Measurements from ENCODE around the gene STX8.

- no peak for TF ChIP-seq CTCF (IDR thresholded peaks at IDR 0.05)
- TF ChIP-seq REST (IDR thresholded peaks at IDR 0.05; ENCODE audit: insufficient read depth in 1 of 2, low read depth in 2 of 2, low read length in 1 of 2), result no peak
- no peak for TF ChIP-seq POLR2AphosphoS5 (IDR thresholded peaks at IDR 0.05; ENCODE audit: low read depth, low read length)
- TF ChIP-seq SIN3A (IDR thresholded peaks at IDR 0.05; ENCODE audit: borderline replicate concordance, insufficient read depth, low read depth, low read length), result no peak
- TF ChIP-seq TCF7L2 (IDR thresholded peaks at IDR 0.05; ENCODE audit: low read depth, low read length), result no peak
Measured at GRCh38 chr17:9331279-9332131, 244.1 kb downstream of the STX8 start.
